BJ (cell line): ENCODE data around the gene MAGOH. TPM values are rescaled to one million over a fixed set of nuclear protein-coding genes. Genes with fewer than 3 reads are reported as not detected.

ENCODE experiments used
- CTCF ChIA-PET: fragments of 350-600 bp; formaldehyde crosslinking; extraction: SDS; loops from one replicate; lab custom pipeline; 2021; ENCODE audit warnings: antibody characterized with exemption, inconsistent platforms; lab: Yijun Ruan, JAX
- POLR2A ChIA-PET: fragments of 300-600 bp; sonication (Branson Sonifier 250); formaldehyde crosslinking; extraction: SDS; loops from one replicate; lab custom pipeline; 2021; ENCODE audit warnings: antibody characterized with exemption; lab: Charles Lee
- DNase-seq: peaks from one replicate; pipeline ENCODE4 v3.0.0-alpha.2; 2011; ENCODE audit warnings: low read depth
- H3K27me3 ChIP-seq: 2 replicates; pipeline ENCODE4 v1.6.0; 2011; ENCODE audit warnings: low read length; ENCODE audit not compliant: control insufficient read depth, insufficient read depth
- H3K36me3 ChIP-seq: 2 replicates; pipeline ENCODE4 v1.5.1; 2011; ENCODE audit warnings: low read length; ENCODE audit not compliant: control insufficient read depth, insufficient read depth
- H3K4me3 ChIP-seq: 2 replicates; pipeline ENCODE4 v1.5.1; 2011; ENCODE audit warnings: low read depth, mild to moderate bottlenecking, control low read depth, low read length
- CTCF ChIP-seq: IDR thresholded peaks from 2 replicates; pipeline ENCODE4 v1.5.1; 2011; ENCODE audit warnings: low read depth, mild to moderate bottlenecking, control low read depth, inconsistent platforms, low read length, moderate library complexity; ENCODE audit not compliant: insufficient read depth
- polyA plus RNA-seq: library from polyadenylated mRNA; depleted of rRNA; stranded (reverse); fragments of >200 nt; gene quantifications from 2 replicates; pipeline ENCODE4 v1.2.3, GENCODE V29; 2011

The MAGOH gene
- polyA plus RNA-seq, 1 experiment = 3.9 TPM

GRCh38 chr1:53274541-53275185, 36.3 kb upstream of the MAGOH start:
- CTCF ChIA-PET = interaction anchor here (1.3 to 3.8 kb wide), 3 partner anchors 14 to 127 kb away, joined by 3 to 23 read pairs (median 3); no protein-coding TSS in a partner anchor
- DNase-seq = no peak
- H3K27me3 ChIP-seq = no peaks in the 10 kb centered on the region
- H3K36me3 ChIP-seq = no peaks in the 10 kb centered on the region; the same call in 1 of the 2 replicates
- no peak for TF ChIP-seq CTCF
- POLR2A ChIA-PET = no interaction called here
- H3K4me3 ChIP-seq = no peak overlapping the region

- POLR2A ChIA-PET = no interaction called here
- CTCF ChIA-PET = interaction anchor here (1.3 to 3.8 kb wide), 2 partner anchors 119 to 127 kb away, joined by 3 to 23 read pairs; no protein-coding TSS in a partner anchor
Observed at GRCh38 chr1:53274026-53274425, 35.7 kb upstream of the MAGOH start.

GRCh38 chr1:53273526-53273925, 35.2 kb upstream of the MAGOH start:
- Histone ChIP-seq H3K27me3 (no peaks in the 10 kb centered on the region), H3K36me3 (no peaks in the 10 kb centered on the region; the same call in 1 of the 2 replicates), H3K4me3 (no peak overlapping the region)
- ChIA-PET POLR2A (no interaction called here), CTCF (interaction anchor here (3.8 kb wide), 1 partner anchor 120 kb away, joined by 23 read pairs; no protein-coding TSS in a partner anchor)
- DNase-seq = no peak
- no peak for TF ChIP-seq CTCF

More at GRCh38 chr1:53274026-53274425, 35.7 kb upstream of the MAGOH start:
- no peak for TF ChIP-seq CTCF
- H3K36me3 ChIP-seq = no peaks in the 10 kb centered on the region; the same call in 1 of the 2 replicates
- no peaks in the 10 kb centered on the region for H3K27me3 ChIP-seq
- no peak for DNase-seq
- no peak overlapping the region for H3K4me3 ChIP-seq

- DNase-seq = no peak
- ChIA-PET CTCF (interaction anchor here (0.9 to 1.0 kb wide), 2 partner anchors 13 to 41 kb away, joined by 3 to 4 read pairs; no protein-coding TSS in a partner anchor), POLR2A (interaction anchor here (0.7 kb wide), 1 partner anchor 16 kb away, joined by 3 read pairs; no protein-coding TSS in a partner anchor)
- Histone ChIP-seq H3K27me3 (no peaks in the 10 kb centered on the region), H3K36me3 (no peaks in the 10 kb centered on the region; the same call in 1 of the 2 replicates), H3K4me3 (no peak overlapping the region)
- TF ChIP-seq CTCF = no peak
Observed at GRCh38 chr1:53272349-53272748, 34.0 kb upstream of the MAGOH start.

- CTCF ChIA-PET = interaction anchor here (1.2 kb wide), 1 partner anchor 122 kb away, joined by 7 read pairs; no protein-coding TSS in a partner anchor
- TF ChIP-seq CTCF = no peak
- no peak for DNase-seq
- POLR2A ChIA-PET = no interaction called here
- Histone ChIP-seq H3K4me3 (no peak overlapping the region), H3K36me3 (no peaks in the 10 kb centered on the region; the same call in 1 of the 2 replicates), H3K27me3 (no peaks in the 10 kb centered on the region)
Observed at GRCh38 chr1:53271446-53272090, 33.2 kb upstream of the MAGOH start.
